Pancreas (tissue), 10 donors: ENCODE results near the gene LINS1. TPM values are rescaled to one million over a fixed set of nuclear protein-coding genes. Genes with fewer than 3 reads are reported as not detected.

ENCODE experiments used
- ATAC-seq, 4 donors: fragments of 200-7000 bp; cut with Tn5 transposase; one replicate each; pipeline versions ENCODE4 v1.8.0 to v1.9.1; 2020; ENCODE audit warnings: mild to moderate bottlenecking in 4 of 4, moderate library complexity in 4 of 4
- DNase-seq, 6 donors: peaks; one replicate each; pipeline ENCODE4 v3.0.0-alpha.2; 2020
- FAIRE-seq: peaks from 2 replicates; lab custom pipeline; 2012; peaks lifted over from hg19 to GRCh38; lab: Jason Lieb, UNC
- H3K27ac ChIP-seq, 4 donors: fragments of 200-600 bp; sonication (generic); 1 replicate in 3 of 4; 2 replicates in 1 of 4; pipeline versions ENCODE4 v1.5.0 to v1.8.0; 2020
- H3K27me3 ChIP-seq, 4 donors: fragments of 200-600 bp; one replicate each; pipeline ENCODE4 v1.8.0; 2021
- H3K36me3 ChIP-seq, 3 donors: fragments of 200-600 bp; sonication (generic) in 1 of 3; one replicate each; pipeline versions ENCODE4 v1.5.0 to v1.8.0; 2020 to 2021
- H3K4me1 ChIP-seq, 3 donors: fragments of 200-600 bp; one replicate each; pipeline ENCODE4 v1.8.0; 2021
- H3K4me3 ChIP-seq, 4 donors: fragments of 200-600 bp; sonication (generic) in 2 of 4; one replicate each; pipeline versions ENCODE4 v1.5.0 to v1.8.0; 2020 to 2021
- H3K9me3 ChIP-seq, 4 donors: fragments of 200-600 bp; one replicate each; pipeline ENCODE4 v1.8.0; 2021
- WGBS, 2 donors: extraction: QIAGEN DNeasy Blood & Tissue Kit; methylation state at CpG; one replicate each; pipeline ENCODE4 v1.1.7; 2013; 5-methylcytosine and 5-hydroxymethylcytosine counted together
- intact Hi-C, 3 donors: fragments of 100-400 bp; cut with DNase I; formaldehyde crosslinking; loops; one replicate each; pipeline versions ENCODE4 v1.11.1 to v1.14.2; 2022
- polyA plus RNA-seq, 2 donors: library from polyadenylated mRNA; stranded (reverse); fragments of 200-250 nt; gene quantifications; one replicate each; pipeline ENCODE4 v1.2.3, GENCODE V29; 2013
- total RNA-seq, 6 donors: library from RNA; stranded (reverse); fragmentation: NEBNext Ultra II Directional in 4 of 6; extraction: Animal tissue kit (Norgen Biotek cat#: 25700) in 4 of 6; gene quantifications; one replicate each; pipeline versions ENCODE4 v1.2.1 to v1.2.4, GENCODE V29; 2021 to 2023
- TF ChIP-seq, protein P1 (sequence below), 4 donors: fragments of 200-600 bp; sonication (generic) in 3 of 4; IDR thresholded peaks; one replicate each; pipeline versions ENCODE4 v1.5.0 to v1.8.0; 2021; ENCODE audit warnings: antibody characterized with exemption in 4 of 4
- donor health status: healthy with polysubstance abuse.
- donor health status: DM: no; HTN: no; CAD: no; lungs with moderate emphysema.
- donor health status: DM: no; HTN: no; CAD: no.
- donor health status: control.
- donor health status: control.
- donor health status: Bipolar disorder and iron deficiency.
- donor health status: DM: yes; HTN: yes; CAD: no.
- donor health status: DM: no; HTN: no; CAD: no.
- donor health status: DM: no; HTN: no; CAD: no.
- donor health status: DM: yes; HTN: yes; CAD: no.

LINS1 gene
- total and polyA plus RNA-seq, 8 donors = 3.0 to 9.1 (median 4.6) TPM

DNA sequence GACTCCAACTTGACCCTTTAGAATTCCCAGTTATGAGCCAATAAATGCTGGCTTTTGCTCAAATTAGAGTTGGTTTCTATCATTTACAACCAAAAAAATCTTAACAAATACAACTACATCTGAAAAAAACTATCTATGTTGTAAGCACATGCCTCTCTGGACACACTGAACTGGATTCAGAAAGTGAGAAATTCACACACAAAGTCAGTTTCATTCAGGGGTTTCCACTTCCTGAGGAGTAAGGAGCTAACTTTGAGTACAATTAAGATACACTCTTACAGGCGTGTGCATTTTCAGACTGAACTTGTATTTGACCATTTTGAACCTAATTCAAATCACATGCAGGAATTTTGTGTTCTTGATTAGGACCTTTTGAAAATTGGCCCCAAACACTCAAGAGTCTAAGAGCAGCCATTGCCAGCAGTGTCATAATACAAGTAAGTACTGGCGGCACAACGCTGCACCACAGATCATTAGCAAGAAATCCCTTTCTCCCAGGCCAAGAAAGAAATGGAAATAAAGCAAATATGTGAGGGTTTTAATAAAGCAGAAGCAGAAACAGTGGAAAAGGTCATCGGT is 31.2 kb downstream of the LINS1 start:
- intact Hi-C loops = loop anchor here in 2 of 3 donors (5.0 to 10.0 kb wide), 2 partner anchors 224 to 226 kb away; partner anchors contain the start of gene ADAMTS17 (in 1 of the 2)
- ATAC-seq (no peak), DNase-seq (no peak), FAIRE-seq (no peak)
- Histone ChIP-seq H3K9me3 (no peaks in the 10 kb centered on the region), H3K36me3 (no peaks in the 10 kb centered on the region), H3K4me3 (no peak overlapping the region), H3K4me1 (no peaks in the 10 kb centered on the region), H3K27me3 (no peaks in the 10 kb centered on the region), H3K27ac (no peak overlapping the region)
- TF ChIP-seq, protein P1, sequence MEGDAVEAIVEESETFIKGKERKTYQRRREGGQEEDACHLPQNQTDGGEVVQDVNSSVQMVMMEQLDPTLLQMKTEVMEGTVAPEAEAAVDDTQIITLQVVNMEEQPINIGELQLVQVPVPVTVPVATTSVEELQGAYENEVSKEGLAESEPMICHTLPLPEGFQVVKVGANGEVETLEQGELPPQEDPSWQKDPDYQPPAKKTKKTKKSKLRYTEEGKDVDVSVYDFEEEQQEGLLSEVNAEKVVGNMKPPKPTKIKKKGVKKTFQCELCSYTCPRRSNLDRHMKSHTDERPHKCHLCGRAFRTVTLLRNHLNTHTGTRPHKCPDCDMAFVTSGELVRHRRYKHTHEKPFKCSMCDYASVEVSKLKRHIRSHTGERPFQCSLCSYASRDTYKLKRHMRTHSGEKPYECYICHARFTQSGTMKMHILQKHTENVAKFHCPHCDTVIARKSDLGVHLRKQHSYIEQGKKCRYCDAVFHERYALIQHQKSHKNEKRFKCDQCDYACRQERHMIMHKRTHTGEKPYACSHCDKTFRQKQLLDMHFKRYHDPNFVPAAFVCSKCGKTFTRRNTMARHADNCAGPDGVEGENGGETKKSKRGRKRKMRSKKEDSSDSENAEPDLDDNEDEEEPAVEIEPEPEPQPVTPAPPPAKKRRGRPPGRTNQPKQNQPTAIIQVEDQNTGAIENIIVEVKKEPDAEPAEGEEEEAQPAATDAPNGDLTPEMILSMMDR (IDR thresholded peaks at IDR 0.05) = no peak
- 92% methylated on average over 4 of the region's 4 CpGs for WGBS, 2 donors

DNA sequence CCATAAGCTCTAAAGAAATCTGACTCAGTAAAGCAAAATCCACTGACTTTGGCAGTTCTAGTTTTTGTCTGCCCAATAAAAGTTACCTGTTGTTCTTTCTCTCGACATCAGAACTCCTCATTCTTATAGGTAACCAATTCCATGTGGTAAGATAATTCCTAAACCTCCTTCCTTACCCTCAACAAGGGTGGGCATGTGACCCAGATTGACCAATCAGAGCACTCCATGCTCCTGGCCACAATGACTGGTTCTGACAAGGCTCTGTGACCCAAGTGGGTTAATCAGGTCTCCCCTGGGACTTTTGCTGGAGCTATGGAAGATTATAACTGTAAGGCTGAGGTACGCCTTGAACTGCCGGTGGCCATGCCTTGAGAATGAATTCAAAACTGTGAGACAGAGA is 31.7 kb downstream of the LINS1 start:
- Histone ChIP-seq H3K4me3 (no peak overlapping the region), H3K36me3 (no peaks in the 10 kb centered on the region), H3K4me1 (no peaks in the 10 kb centered on the region), H3K27ac (no peak overlapping the region), H3K27me3 (no peaks in the 10 kb centered on the region), H3K9me3 (no peaks in the 10 kb centered on the region)
- WGBS, 2 donors = 91 to 95% methylated on average over 3 of the region's 3 CpGs
- DNase-seq = no peak
- TF ChIP-seq, protein P1 (IDR thresholded peaks at IDR 0.05) = no peak
- FAIRE-seq = no peak
- no peak for ATAC-seq
- intact Hi-C loops = loop anchor here in 2 of 3 donors (5.0 to 10.0 kb wide), 2 partner anchors 223 to 225 kb away; partner anchors contain the start of gene ADAMTS17 (in 1 of the 2)

DNA sequence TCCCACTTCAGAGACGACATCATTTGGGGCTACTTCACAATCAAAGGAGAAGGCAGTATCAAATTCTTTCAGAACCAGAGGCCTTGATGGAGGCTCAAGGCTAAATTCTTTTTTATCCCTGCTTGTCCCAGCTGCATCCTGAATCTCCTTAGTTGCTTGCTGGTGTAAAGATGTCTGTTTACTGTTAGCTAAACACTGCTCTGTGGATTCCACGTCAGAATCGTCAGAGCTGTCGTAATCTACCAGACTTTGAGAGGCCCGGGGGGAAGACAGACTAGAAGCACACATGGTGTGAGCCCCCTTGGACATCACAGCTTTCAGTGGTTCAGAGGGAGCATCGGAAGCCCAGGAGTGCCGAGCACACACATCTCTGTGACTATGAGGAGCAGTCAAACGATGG is 32.6 kb downstream of the LINS1 start:
- intact Hi-C loops = no loop called here
- DNase-seq = no peak
- no peaks in the 10 kb centered on the region for H3K27me3 ChIP-seq
- no peak for ATAC-seq
- 83 to 85% methylated on average over 8 of the region's 8 CpGs for WGBS, 2 donors
- H3K4me1 ChIP-seq = no peaks in the 10 kb centered on the region
- H3K9me3 ChIP-seq = no peaks in the 10 kb centered on the region
- no peak for FAIRE-seq
- no peaks in the 10 kb centered on the region for H3K36me3 ChIP-seq
- no peak overlapping the region for H3K27ac ChIP-seq
- TF ChIP-seq, protein P1 (IDR thresholded peaks at IDR 0.05) = no peak
- H3K4me3 ChIP-seq = no peak overlapping the region

DNA sequence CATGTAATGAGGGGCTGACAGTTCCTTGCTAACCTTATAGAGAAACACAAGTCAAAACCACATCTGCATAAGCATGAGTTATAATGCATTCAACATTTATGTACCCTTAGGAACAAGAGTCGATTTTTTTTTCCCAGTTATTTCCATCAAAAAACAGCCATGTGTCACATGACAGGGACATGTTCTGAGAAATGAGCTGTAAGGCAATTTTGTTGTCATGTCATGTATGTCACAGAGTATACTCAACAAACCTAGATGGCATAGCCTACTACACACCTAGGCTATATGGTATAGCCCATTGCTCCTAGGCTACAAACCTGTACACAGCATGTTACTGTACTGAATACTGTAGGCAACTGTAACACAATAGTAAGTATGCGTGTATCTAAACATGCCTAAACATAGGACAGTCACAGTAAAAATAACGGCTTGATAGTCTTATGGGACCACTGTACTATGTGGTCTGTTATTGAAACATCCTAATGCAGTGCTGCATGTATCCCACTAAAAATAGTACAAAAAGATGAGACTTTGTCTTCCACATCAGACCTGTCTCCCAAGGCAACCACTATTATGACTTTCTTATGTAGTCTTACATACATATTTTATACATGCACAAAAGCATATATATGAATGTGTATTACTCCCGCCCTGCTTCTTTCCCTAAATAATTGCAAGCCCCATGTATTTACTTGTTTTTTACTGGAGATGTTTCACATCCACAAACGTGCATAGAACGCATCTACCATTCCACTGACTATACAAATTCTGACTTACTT is 34.9 kb downstream of the LINS1 start:
- Histone ChIP-seq H3K36me3 (no peaks in the 10 kb centered on the region), H3K27me3 (no peaks in the 10 kb centered on the region), H3K4me3 (no peak overlapping the region), H3K4me1 (no peaks in the 10 kb centered on the region), H3K9me3 (no peaks in the 10 kb centered on the region), H3K27ac (no peak overlapping the region)
- DNase-seq (no peak), FAIRE-seq (no peak), ATAC-seq (no peak)
- intact Hi-C loops = no loop called here
- WGBS, 2 donors = 85 to 95% methylated on average over 6 of the region's 6 CpGs
- TF ChIP-seq, protein P1 (IDR thresholded peaks at IDR 0.05) = no peak

DNA sequence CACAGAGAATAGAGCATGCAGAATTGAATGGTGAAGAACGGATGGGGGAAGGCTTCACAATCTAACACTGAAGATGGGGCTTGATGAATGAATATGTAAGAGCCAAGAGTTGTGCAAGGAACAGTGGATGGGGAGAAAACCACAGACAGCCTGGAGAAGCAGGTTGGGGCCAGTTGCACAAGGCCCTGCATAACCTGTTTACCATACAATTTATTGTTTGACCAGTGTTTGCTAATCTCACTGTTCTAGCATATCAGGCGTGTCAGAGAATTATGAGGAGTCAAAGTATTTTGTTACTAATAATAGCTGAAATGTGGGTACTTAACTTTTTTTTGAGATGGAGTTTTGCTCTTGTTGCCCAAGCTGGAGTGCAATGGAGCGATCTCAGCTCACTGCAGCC is 36.4 kb downstream of the LINS1 start:
- H3K27me3 ChIP-seq = no peaks in the 10 kb centered on the region
- intact Hi-C loops = no loop called here
- no peak for DNase-seq
- H3K4me1 ChIP-seq = no peaks in the 10 kb centered on the region
- ATAC-seq = no peak
- no peaks in the 10 kb centered on the region for H3K9me3 ChIP-seq
- H3K4me3 ChIP-seq = no peak overlapping the region
- TF ChIP-seq, protein P1 (IDR thresholded peaks at IDR 0.05) = no peak
- no peak overlapping the region for H3K27ac ChIP-seq
- WGBS, 2 donors = 71 to 73% methylated on average over 3 of the region's 3 CpGs
- FAIRE-seq = no peak
- no peaks in the 10 kb centered on the region for H3K36me3 ChIP-seq
